H1 (cell line): ENCODE data around the gene DUSP11. TPM values are rescaled to one million over a fixed set of nuclear protein-coding genes. Genes with fewer than 3 reads are reported as not detected.

Experiments
- CTCF ChIA-PET: fragments of 300-600 bp; sonication (Branson Sonifier 250); formaldehyde crosslinking; loops from one replicate; lab custom pipeline; 2021; ENCODE audit not compliant: partially characterized antibody; lab: Charles Lee
- POLR2A ChIA-PET: fragments of 300-600 bp; sonication (Branson Sonifier 250); formaldehyde crosslinking; loops from one replicate; lab custom pipeline; 2021; ENCODE audit warnings: inconsistent platforms; ENCODE audit not compliant: partially characterized antibody; lab: Charles Lee
- DNase-seq, 2 experiments: peaks; one replicate each; pipeline versions ENCODE4 v3.0.0 to v3.0.0-alpha.2; 2010 to 2022; ENCODE audit warnings: low spot score in 2 of 2, low read depth in 1 of 2, mixed read lengths in 1 of 2
- FAIRE-seq: peaks from 2 replicates; lab custom pipeline; 2011; peaks lifted over from hg19 to GRCh38; lab: Jason Lieb, UNC
- H2AFZ ChIP-seq: 2 replicates; pipeline ENCODE4 v1.8.1; 2012; ENCODE audit warnings: low read length, inconsistent platforms
- H2AK5ac ChIP-seq: 2 replicates; pipeline ENCODE4 v1.6.1; 2013; ENCODE audit warnings: low read depth, low read length
- H2BK120ac ChIP-seq: replicated peaks from 2 replicates; pipeline ENCODE3; 2013; ENCODE audit warnings: low read depth, low read length, inconsistent platforms
- H2BK12ac ChIP-seq: 2 replicates; pipeline ENCODE4 v1.6.1; 2013; ENCODE audit warnings: low read depth, low read length
- H2BK15ac ChIP-seq: 2 replicates; pipeline ENCODE4 v1.6.1; 2013; ENCODE audit warnings: low read length
- H2BK20ac ChIP-seq: 2 replicates; pipeline ENCODE4 v1.6.1; 2013; ENCODE audit warnings: low read length
- H2BK5ac ChIP-seq: 2 replicates; pipeline ENCODE4 v1.6.1; 2013; ENCODE audit warnings: low read depth, low read length
- H3K14ac ChIP-seq: 2 replicates; pipeline ENCODE4 v1.6.1; 2013; ENCODE audit warnings: inconsistent platforms; ENCODE audit not compliant: insufficient read length
- H3K18ac ChIP-seq: 2 replicates; pipeline ENCODE4 v1.6.1; 2013; ENCODE audit warnings: low read length; ENCODE audit errors: extremely low read depth
- H3K23ac ChIP-seq: 2 replicates; pipeline ENCODE4 v1.6.1; 2013; ENCODE audit warnings: inconsistent platforms; ENCODE audit not compliant: insufficient read length
- H3K23me2 ChIP-seq: 2 replicates; pipeline ENCODE4 v1.6.1; 2013; ENCODE audit warnings: low read depth, low read length
- H3K27ac ChIP-seq: 2 replicates; pipeline ENCODE4 v1.6.1; 2011; ENCODE audit warnings: low read depth, low read length, inconsistent platforms
- H3K27me3 ChIP-seq, 4 experiments: replicated peaks in 1 of 4; 1 replicate in 1 of 4; 2 replicates in 3 of 4; pipeline versions ENCODE4 v1.6.1 to v1.8.1; 2011 to 2013; ENCODE audit warnings: low read length in 3 of 4, mild to moderate bottlenecking in 3 of 4, inconsistent platforms in 2 of 4, mixed read lengths in 2 of 4, moderate library complexity in 1 of 4; ENCODE audit not compliant: control insufficient read depth in 3 of 4, insufficient read depth in 3 of 4; ENCODE audit errors: extremely low read depth in 1 of 4
- H3K36me3 ChIP-seq, 4 experiments: 2 replicates each; pipeline versions ENCODE4 v1.6.1 to v1.8.1; 2011 to 2013; ENCODE audit warnings: mild to moderate bottlenecking in 4 of 4, low read length in 3 of 4, moderate library complexity in 2 of 4, control low read depth in 1 of 4, inconsistent platforms in 1 of 4; ENCODE audit not compliant: insufficient read depth in 4 of 4, control insufficient read depth in 2 of 4
- H3K4ac ChIP-seq: replicated peaks from 2 replicates; pipeline ENCODE3; 2013; ENCODE audit warnings: low read length, low read depth, mixed read lengths, inconsistent platforms; ENCODE audit not compliant: insufficient read length
- H3K4me1 ChIP-seq, 4 experiments: replicated peaks in 1 of 4; 1 replicate in 1 of 4; 2 replicates in 3 of 4; pipeline versions ENCODE4 v1.6.1 to v1.8.1; 2011 to 2013; ENCODE audit warnings: low read length in 3 of 4, inconsistent platforms in 2 of 4, mixed read lengths in 1 of 4; ENCODE audit not compliant: insufficient read depth in 4 of 4, control insufficient read depth in 3 of 4
- H3K4me2 ChIP-seq, 2 experiments: 2 replicates each; pipeline versions ENCODE4 v1.6.1 to v1.8.1; 2011 to 2013; ENCODE audit warnings: low read depth in 2 of 2, low read length in 2 of 2, control low read depth in 1 of 2, inconsistent platforms in 1 of 2, mild to moderate bottlenecking in 1 of 2; ENCODE audit not compliant: insufficient read depth in 1 of 2
- H3K4me3 ChIP-seq, 4 experiments: fragments of 200-600, 300-600 bp in 1 of 4; sonication (generic), shearing (Covaris generic), sonication (Bioruptor Twin) in 1 of 4; 2 replicates each; pipeline versions ENCODE4 v1.5.1 to v1.8.1; 2011 to 2016; ENCODE audit warnings: low read length in 4 of 4, low read depth in 3 of 4, control low read depth in 2 of 4, inconsistent platforms in 2 of 4, mild to moderate bottlenecking in 2 of 4, mixed read lengths in 1 of 4, moderate library complexity in 1 of 4; ENCODE audit not compliant: insufficient read depth in 2 of 4; ENCODE audit errors: extremely low read depth in 1 of 4
- H3K56ac ChIP-seq: replicated peaks from 2 replicates; pipeline ENCODE3; 2013; ENCODE audit warnings: low read depth, mild to moderate bottlenecking, mixed read lengths, low read length, inconsistent platforms; ENCODE audit not compliant: insufficient read length
- H3K79me1 ChIP-seq: 2 replicates; pipeline ENCODE4 v1.6.1; 2013; ENCODE audit warnings: low read depth, low read length, control low read depth
- H3K79me2 ChIP-seq, 2 experiments: 2 replicates each; pipeline versions ENCODE4 v1.6.1 to v1.8.1; 2012 to 2013; ENCODE audit warnings: low read length in 2 of 2, mild to moderate bottlenecking in 2 of 2, inconsistent platforms in 1 of 2; ENCODE audit not compliant: insufficient read depth in 2 of 2, control insufficient read depth in 1 of 2
- H3K9ac ChIP-seq, 4 experiments: replicated peaks in 1 of 4; 1 replicate in 1 of 4; 2 replicates in 3 of 4; pipeline versions ENCODE4 v1.6.1 to v1.8.1; 2011 to 2013; ENCODE audit warnings: low read depth in 3 of 4, low read length in 3 of 4, control low read depth in 2 of 4, mild to moderate bottlenecking in 2 of 4, moderate library complexity in 2 of 4, inconsistent platforms in 1 of 4; ENCODE audit errors: extremely low read depth in 1 of 4
- H3K9me3 ChIP-seq, 2 experiments: 2 replicates each; pipeline versions ENCODE4 v1.6.1 to v1.8.1; 2012 to 2013; ENCODE audit warnings: mild to moderate bottlenecking in 2 of 2, moderate library complexity in 2 of 2, control low read depth in 1 of 2, inconsistent platforms in 1 of 2, low read depth in 1 of 2, low read length in 1 of 2, mixed read lengths in 1 of 2; ENCODE audit not compliant: insufficient read depth in 2 of 2
- H4K20me1 ChIP-seq, 2 experiments: replicated peaks in 1 of 2; 2 replicates each; pipeline versions ENCODE3 to v1.8.1; 2011 to 2013; ENCODE audit warnings: inconsistent platforms in 2 of 2, low read length in 2 of 2, mild to moderate bottlenecking in 1 of 2; ENCODE audit not compliant: insufficient read depth in 2 of 2, control insufficient read depth in 1 of 2
- H4K5ac ChIP-seq: 2 replicates; pipeline ENCODE4 v1.6.1; 2013; ENCODE audit warnings: low read length, low read depth, mixed read lengths, inconsistent platforms; ENCODE audit not compliant: insufficient read length
- H4K8ac ChIP-seq: 2 replicates; pipeline ENCODE4 v1.8.0; 2013; ENCODE audit warnings: mild to moderate bottlenecking, moderate library complexity, low read length, inconsistent platforms; ENCODE audit not compliant: insufficient read depth; ENCODE audit errors: extremely low read depth
- H4K91ac ChIP-seq: replicated peaks from 2 replicates; pipeline ENCODE3; 2013; ENCODE audit warnings: low read length, mixed read lengths, inconsistent platforms; ENCODE audit not compliant: insufficient read length
- SIN3A ChIP-seq, 2 experiments: IDR thresholded peaks in 1 of 2; conservative IDR thresholded peaks in 1 of 2; 2 replicates each; pipeline ENCODE4 v1.6.1; 2011 to 2012; ENCODE audit warnings: low read length in 2 of 2, improper control_type of control experiment in 1 of 2, low read depth in 1 of 2, mild to moderate bottlenecking in 1 of 2
- SIRT6 ChIP-seq: IDR thresholded peaks from one replicate; pipeline ENCODE4 v1.7.1; 2012; ENCODE audit warnings: low read length, inconsistent platforms
- SUZ12 ChIP-seq: fragments of 200-600 bp; sonication (generic); IDR thresholded peaks from 2 replicates; pipeline ENCODE4 v1.6.1; 2012; ENCODE audit warnings: mild to moderate bottlenecking, inconsistent platforms, low read length, moderate library complexity, mixed read lengths
- TAF1 ChIP-seq: IDR thresholded peaks from 2 replicates; pipeline ENCODE4 v1.6.1; 2011; ENCODE audit warnings: mild to moderate bottlenecking, low read depth, low read length
- WGBS, 2 experiments: shearing (Covaris generic) in 1 of 2; methylation state at CpG; one replicate each; pipeline versions ENCODE4 v1.1.6 to v1.1.7; 2013 to 2015; ENCODE audit warnings: low lambda C conversion rate in 2 of 2, mixed read lengths in 2 of 2, inconsistent platforms in 1 of 2, low coverage in 1 of 2, missing lambda C conversion rate in 1 of 2; ENCODE audit not compliant: insufficient replicate concordance in 2 of 2, insufficient coverage in 1 of 2, insufficient read length in 1 of 2; ENCODE audit errors: extremely low coverage in 1 of 2, missing lambda C conversion rate in 1 of 2; 5-methylcytosine and 5-hydroxymethylcytosine counted together
- polyA plus RNA-seq, 7 experiments: library from polyadenylated mRNA; depleted of rRNA in 3 of 7; stranded (reverse) in 5 of 7; unstranded in 2 of 7; fragments of >200 nt in 5 of 7; fragments of 200-250 nt in 2 of 7; gene quantifications; 1 replicate in 5 of 7; 2 replicates in 1 of 7; 4 replicates in 1 of 7; pipeline versions ENCODE4 v1.2.1 to v1.2.3, GENCODE V29; 2011 to 2013; ENCODE audit warnings: missing spikeins in 2 of 7, mixed read lengths in 2 of 7
- total RNA-seq: library from RNA; stranded (reverse); fragmentation: NEBNext Ultra II Directional; extraction: Animal tissue kit (Norgen Biotek cat#: 25700); gene quantifications from 2 replicates; pipeline ENCODE4 v1.2.1, GENCODE V29; 2021

Gene DUSP11
- total and polyA plus RNA-seq, 2 of the 8 experiments (the other 6 are each of a cell fraction or from before 2014, with no cell fraction given): 12.2 to 19.1 TPM

DNA sequence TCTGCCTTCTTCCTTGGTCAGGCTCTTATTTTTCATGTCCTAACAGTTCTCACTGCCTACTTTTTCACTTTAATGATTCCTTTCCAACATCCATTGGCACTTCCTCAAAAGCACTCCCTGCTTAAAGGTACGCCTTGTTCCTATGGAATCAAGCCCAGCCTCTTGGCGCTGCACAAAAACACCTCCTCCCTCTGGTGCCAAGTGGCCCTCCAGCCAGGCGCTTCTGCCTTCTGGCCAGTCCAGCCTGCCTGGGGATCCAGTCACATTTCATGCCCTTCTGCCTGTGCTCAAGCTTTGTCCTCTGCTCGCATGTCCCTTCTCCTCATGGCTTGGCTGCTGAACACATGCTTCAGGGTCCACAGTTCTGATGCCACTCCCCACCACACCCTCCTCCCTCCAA lies 49.1 kb downstream of the DUSP11 start:
- no peak overlapping the region for H3K4me2 ChIP-seq
- H2BK5ac ChIP-seq: no peak overlapping the region
- H4K5ac ChIP-seq: no peak overlapping the region
- 0 out of 4 replicates have a peak, but pooled peaks cover 0 to 1% of the 10 kb centered on the region in 2 experiments for H3K79me2 ChIP-seq
- H4K20me1 ChIP-seq: peaks cover 0 to 3% of the 10 kb centered on the region in 2 experiments
- no peak overlapping the region for H3K9ac ChIP-seq
- H4K91ac ChIP-seq: no peak overlapping the region
- no peaks in the 10 kb centered on the region for H3K9me3 ChIP-seq
- H3K4ac ChIP-seq: no peak overlapping the region
- ChIA-PET CTCF (no interaction called here), POLR2A (no interaction called here)
- TF ChIP-seq SIRT6 (no peak), SUZ12 (no peak), TAF1 (no peak), SIN3A (conservative IDR thresholded peaks at IDR 0.05 in 1 of 2, IDR thresholded peaks at IDR 0.05 in 1 of 2; ENCODE audit: low read depth in 1 of 2, low read length in 2 of 2) (no peak)
- no peak overlapping the region for H3K23ac ChIP-seq
- FAIRE-seq: no peak
- no peak overlapping the region for H3K27ac ChIP-seq
- no peaks in the 10 kb centered on the region for H3K4me1 ChIP-seq
- no peak overlapping the region for H3K4me3 ChIP-seq
- no peak for DNase-seq
- no peak overlapping the region for H3K18ac ChIP-seq
- H3K36me3 ChIP-seq: peaks cover 2 to 26% (median 9%) of the 10 kb centered on the region in 4 experiments; a peak in 6 of 8 replicates
- no peak overlapping the region for H2AFZ ChIP-seq
- H2BK120ac ChIP-seq: no peak overlapping the region
- H2BK20ac ChIP-seq: no peak overlapping the region
- no peaks in the 10 kb centered on the region for H3K27me3 ChIP-seq
- H4K8ac ChIP-seq: no peak overlapping the region
- no peaks in the 10 kb centered on the region for H3K23me2 ChIP-seq
- no peak overlapping the region for H2BK12ac ChIP-seq
- H3K79me1 ChIP-seq: no peaks in the 10 kb centered on the region
- no peak overlapping the region for H3K56ac ChIP-seq
- H2AK5ac ChIP-seq: no peak overlapping the region
- no peak overlapping the region for H3K14ac ChIP-seq
- H2BK15ac ChIP-seq: no peak overlapping the region
- WGBS, 2 experiments: 86% methylated on average over 4 of the region's 4 CpGs; no CpG with 5 or more reads in 1 of the 2 experiments
